Testis (tissue), 3 donors: ENCODE results near the gene RASD1. TPM values are rescaled to one million over a fixed set of nuclear protein-coding genes. Genes with fewer than 3 reads are reported as not detected.

Experiments used
- DNase-seq: peaks from one replicate; pipeline ENCODE4 v3.0.0-alpha.2; 2019
- H3K27ac ChIP-seq, 2 donors: fragments of 200-600 bp; sonication (generic); one replicate each; pipeline ENCODE4 v1.5.1; 2019
- H3K27me3 ChIP-seq: fragments of 200-600 bp; sonication (generic); one replicate; pipeline ENCODE4 v1.5.1; 2019
- H3K36me3 ChIP-seq: fragments of 200-600 bp; sonication (generic); one replicate; pipeline ENCODE4 v1.5.1; 2017; ENCODE audit warnings: low read depth; ENCODE audit errors: missing control alignments
- H3K4me1 ChIP-seq: fragments of 200-600 bp; sonication (generic); one replicate; pipeline ENCODE4 v1.5.1; 2019
- H3K4me3 ChIP-seq, 2 donors: fragments of 200-600 bp; sonication (generic); one replicate each; pipeline ENCODE4 v1.5.1; 2017 to 2019
- H3K9me3 ChIP-seq: fragments of 200-600 bp; sonication (generic); one replicate; pipeline ENCODE4 v1.5.1; 2017
- POLR2A ChIP-seq: fragments of 450-650 bp; IDR thresholded peaks from one replicate; pipeline ENCODE4 v1.6.1; 2017; ENCODE audit warnings: antibody characterized with exemption, mild to moderate bottlenecking, moderate library complexity
- WGBS, 2 donors: methylation state at CpG; one replicate each; pipeline ENCODE4 v1.1.5; 2018; 5-methylcytosine and 5-hydroxymethylcytosine counted together
- intact Hi-C: fragments of 100-400 bp; cut with DNase I; formaldehyde crosslinking; loops from one replicate; pipeline ENCODE4 v1.15.1; 2023; ENCODE audit warnings: low total_unique reads
- polyA plus RNA-seq: library from polyadenylated mRNA; stranded (reverse); fragments of 350-450 nt; fragmentation: Illumina TruSeq; extraction: RNeasy Lipid Tissue Mini Kit (QIAGEN cat#74804); gene quantifications from one replicate; pipeline ENCODE4 v1.2.3, GENCODE V29; 2014; ENCODE audit warnings: low read depth, low replicate concordance; ENCODE audit not compliant: insufficient read depth
- total RNA-seq, 2 donors: library from RNA; depleted of rRNA; stranded (reverse); fragments of >200 nt; gene quantifications; one replicate each; pipeline ENCODE4 v1.2.3, GENCODE V29; 2016
- TF ChIP-seq, protein P1 (sequence below), 3 experiments: fragments of 450-650 bp in 2 of 3; fragments of 200-600 bp in 1 of 3; sonication (generic) in 1 of 3; IDR thresholded peaks; one replicate each; pipeline ENCODE4 v1.5.1; 2016 to 2019; ENCODE audit warnings: antibody characterized with exemption in 3 of 3, mild to moderate bottlenecking in 2 of 3, moderate library complexity in 1 of 3

Gene RASD1
- total and polyA plus RNA-seq, 3 donors from 2014 or later = 50.1 to 129 (median 99.7) TPM

GRCh38 chr17:17520599-17521232, 24.5 kb upstream of the RASD1 start:
- intact Hi-C loops = no loop called here
- Histone ChIP-seq H3K4me3 (no peak overlapping the region), H3K36me3 (no peaks in the 10 kb centered on the region), H3K9me3 (no peaks in the 10 kb centered on the region), H3K27me3 (no peaks in the 10 kb centered on the region), H3K4me1 (peaks cover 14% of the 10 kb centered on the region), H3K27ac (no peak overlapping the region)
- TF ChIP-seq POLR2A = no peak
- TF ChIP-seq, protein P1, sequence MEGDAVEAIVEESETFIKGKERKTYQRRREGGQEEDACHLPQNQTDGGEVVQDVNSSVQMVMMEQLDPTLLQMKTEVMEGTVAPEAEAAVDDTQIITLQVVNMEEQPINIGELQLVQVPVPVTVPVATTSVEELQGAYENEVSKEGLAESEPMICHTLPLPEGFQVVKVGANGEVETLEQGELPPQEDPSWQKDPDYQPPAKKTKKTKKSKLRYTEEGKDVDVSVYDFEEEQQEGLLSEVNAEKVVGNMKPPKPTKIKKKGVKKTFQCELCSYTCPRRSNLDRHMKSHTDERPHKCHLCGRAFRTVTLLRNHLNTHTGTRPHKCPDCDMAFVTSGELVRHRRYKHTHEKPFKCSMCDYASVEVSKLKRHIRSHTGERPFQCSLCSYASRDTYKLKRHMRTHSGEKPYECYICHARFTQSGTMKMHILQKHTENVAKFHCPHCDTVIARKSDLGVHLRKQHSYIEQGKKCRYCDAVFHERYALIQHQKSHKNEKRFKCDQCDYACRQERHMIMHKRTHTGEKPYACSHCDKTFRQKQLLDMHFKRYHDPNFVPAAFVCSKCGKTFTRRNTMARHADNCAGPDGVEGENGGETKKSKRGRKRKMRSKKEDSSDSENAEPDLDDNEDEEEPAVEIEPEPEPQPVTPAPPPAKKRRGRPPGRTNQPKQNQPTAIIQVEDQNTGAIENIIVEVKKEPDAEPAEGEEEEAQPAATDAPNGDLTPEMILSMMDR (IDR thresholded peaks at IDR 0.05) = no peak
- 89 to 100% methylated on average over 3 to 22 of the region's 22 CpGs for WGBS, 2 donors
- no peak for DNase-seq

DNA sequence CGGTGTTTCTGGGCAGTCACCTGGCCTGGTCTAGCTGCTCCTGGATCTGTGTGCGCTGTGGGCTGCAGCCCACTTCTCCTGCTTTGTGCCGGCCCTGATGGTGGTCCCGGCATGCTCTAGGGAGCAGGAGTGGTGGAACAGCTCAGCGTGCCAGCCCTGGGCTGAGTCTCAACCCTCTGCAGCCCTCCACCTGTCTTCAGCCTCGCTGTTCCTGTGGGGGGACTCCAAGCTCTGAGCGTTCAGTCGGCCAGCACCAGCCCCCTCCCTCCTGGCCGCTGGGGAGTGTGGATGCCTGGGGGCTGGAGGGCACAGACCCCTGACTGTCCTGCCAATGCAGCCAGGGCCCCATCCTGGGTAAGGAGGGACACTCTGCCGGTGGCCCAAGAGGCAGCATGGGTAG, 23.7 kb upstream of the RASD1 start:
- DNase-seq = no peak
- Histone ChIP-seq H3K9me3 (no peaks in the 10 kb centered on the region), H3K27ac (no peak overlapping the region), H3K36me3 (no peaks in the 10 kb centered on the region), H3K4me1 (peaks cover 8% of the 10 kb centered on the region), H3K27me3 (no peaks in the 10 kb centered on the region), H3K4me3 (no peak overlapping the region)
- WGBS, 2 donors = 90 to 100% methylated on average over 2 to 8 of the region's 10 CpGs
- no peak for TF ChIP-seq POLR2A
- TF ChIP-seq, protein P1 (IDR thresholded peaks at IDR 0.05) = no peak
- intact Hi-C loops = no loop called here

GRCh38 chr17:17518951-17519350, 22.8 kb upstream of the RASD1 start:
- no peak overlapping the region for H3K27ac ChIP-seq
- TF ChIP-seq, protein P1 (IDR thresholded peaks at IDR 0.05) = no peak
- WGBS, 2 donors = 91 to 95% methylated on average over 5 of the region's 5 CpGs
- no peaks in the 10 kb centered on the region for H3K27me3 ChIP-seq
- H3K36me3 ChIP-seq = no peaks in the 10 kb centered on the region
- H3K4me1 ChIP-seq = peaks cover 8% of the 10 kb centered on the region
- no peak for DNase-seq
- intact Hi-C loops = no loop called here
- H3K4me3 ChIP-seq = no peak overlapping the region
- no peaks in the 10 kb centered on the region for H3K9me3 ChIP-seq

- H3K36me3 ChIP-seq = no peaks in the 10 kb centered on the region
- H3K4me3 ChIP-seq = no peak overlapping the region
- H3K27me3 ChIP-seq = no peaks in the 10 kb centered on the region
- H3K9me3 ChIP-seq = no peaks in the 10 kb centered on the region
- no peak for DNase-seq
- H3K4me1 ChIP-seq = peaks cover 3% of the 10 kb centered on the region
- intact Hi-C loops = no loop called here
- 73 to 92% methylated on average over 2 to 15 of the region's 15 CpGs for WGBS, 2 donors
- H3K27ac ChIP-seq = no peak overlapping the region
- no peak for TF ChIP-seq POLR2A
- TF ChIP-seq, protein P1 (IDR thresholded peaks at IDR 0.05) = no peak
Observed at GRCh38 chr17:17518014-17518413, 21.8 kb upstream of the RASD1 start.
